ENCODE measurements around the gene PALD1. TPM values are rescaled to one million over a fixed set of nuclear protein-coding genes. Genes with fewer than 3 reads are reported as not detected.

The PALD1 gene
- total and polyA plus RNA-seq, 2 of the 13 experiments (the other 11 are each of a cell fraction or from before 2014, with no cell fraction given), result 0.07 to 0.09 TPM

GRCh38 chr10:70565556-70566514, 87.3 kb downstream of the PALD1 start:
- no peak overlapping the region for H2AFZ ChIP-seq (ENCODE audit: low read length)
- no peak for FAIRE-seq
- no peak for DNase-seq (ENCODE audit: low spot score)
- H3K9ac ChIP-seq (ENCODE audit: insufficient read depth, low read depth, low read length), result no peak overlapping the region
- peaks cover 0 to 6% of the 10 kb centered on the region in 2 experiments; a peak in 3 of 5 replicates for H3K27me3 ChIP-seq (ENCODE audit: control insufficient read depth in 1 of 2, insufficient read depth in 2 of 2, low read length in 2 of 2)
- H3K9me3 ChIP-seq (ENCODE audit: low read length), result no peaks in the 10 kb centered on the region
- intact Hi-C loops (cut with micrococcal nuclease; ENCODE audit: unreplicated experiment), result no loop called here
- H3K4me2 ChIP-seq (ENCODE audit: low read depth, low read length), result no peak overlapping the region
- in situ Hi-C loops (cut with HindIII; ENCODE audit: extremely low pct_ligation_motif_present, low pct_unique_long_range_greater_than_20kb), result no loop called here
- no peaks in the 10 kb centered on the region for H3K79me2 ChIP-seq (ENCODE audit: insufficient read depth, low read length)
- TF ChIP-seq NFRKB (IDR thresholded peaks at IDR 0.05), result no peak
- no peak for TF ChIP-seq HNRNPLL (IDR thresholded peaks at IDR 0.05; ENCODE audit: low read depth, low read length, poor library complexity, severe bottlenecking)
- TF ChIP-seq ZNF24 (IDR thresholded peaks at IDR 0.05), result no peak
- no peak for TF ChIP-seq ZNF776 (CRISPR knock-in tag; IDR thresholded peaks at IDR 0.05)
- TF ChIP-seq ZBTB44 (CRISPR knock-in tag; IDR thresholded peaks at IDR 0.05), result no peak
- H4K20me1 ChIP-seq (ENCODE audit: insufficient read depth, low read length), result no peaks in the 10 kb centered on the region
- WGBS (ENCODE audit: low lambda C conversion rate), result 56% methylated on average over 8 of the region's 18 CpGs
- no peak for ATAC-seq
- no peak overlapping the region for H3K4me3 ChIP-seq (replicated peaks in 1 of 3; ENCODE audit: insufficient read depth in 1 of 3, low read depth in 2 of 3, low read length in 3 of 3)
- no peak overlapping the region for H3K27ac ChIP-seq (ENCODE audit: extremely low read length, insufficient read depth, low read length)
- POLR2A ChIA-PET, result no interaction called here
- no peaks in the 10 kb centered on the region for H3K36me3 ChIP-seq (replicated peaks in 1 of 2; ENCODE audit: control insufficient read depth in 1 of 2, insufficient read depth in 2 of 2, low read length in 2 of 2)
- no TSS peak for BruUV-seq (replicated peaks)
- CTCF ChIA-PET (ENCODE audit: low intra/inter-chr PET ratio, low total read pairs), result no interaction called here
- no peaks in the 10 kb centered on the region for H3K4me1 ChIP-seq (ENCODE audit: insufficient read depth, low read length)

Measured in HepG2 (cell line).